Stimulated activated CD8-positive, alpha-beta memory T cell treated with anti-CD3 and anti-CD28 coated beads, Interleukin-4, amount 100 ng/mL, for 4 hours (primary cell): Measurements from ENCODE around the gene FAM161A.
A peak's percentile ranks its signal among the peaks of the same experiment; 100 is the strongest.
"Not testable (repeated sequence)": the region's sequence is repeated elsewhere in the genome, so short reads cannot be mapped to it uniquely, and the experiment has no call there.

ENCODE experiments used
- DNase-seq, 2 donors: peaks; one replicate each; pipeline ENCODE4 v3.0.0-alpha.2; 2020; ENCODE audit warnings: low read depth in 2 of 2, low spot score in 1 of 2

FAM161A gene, protein sequence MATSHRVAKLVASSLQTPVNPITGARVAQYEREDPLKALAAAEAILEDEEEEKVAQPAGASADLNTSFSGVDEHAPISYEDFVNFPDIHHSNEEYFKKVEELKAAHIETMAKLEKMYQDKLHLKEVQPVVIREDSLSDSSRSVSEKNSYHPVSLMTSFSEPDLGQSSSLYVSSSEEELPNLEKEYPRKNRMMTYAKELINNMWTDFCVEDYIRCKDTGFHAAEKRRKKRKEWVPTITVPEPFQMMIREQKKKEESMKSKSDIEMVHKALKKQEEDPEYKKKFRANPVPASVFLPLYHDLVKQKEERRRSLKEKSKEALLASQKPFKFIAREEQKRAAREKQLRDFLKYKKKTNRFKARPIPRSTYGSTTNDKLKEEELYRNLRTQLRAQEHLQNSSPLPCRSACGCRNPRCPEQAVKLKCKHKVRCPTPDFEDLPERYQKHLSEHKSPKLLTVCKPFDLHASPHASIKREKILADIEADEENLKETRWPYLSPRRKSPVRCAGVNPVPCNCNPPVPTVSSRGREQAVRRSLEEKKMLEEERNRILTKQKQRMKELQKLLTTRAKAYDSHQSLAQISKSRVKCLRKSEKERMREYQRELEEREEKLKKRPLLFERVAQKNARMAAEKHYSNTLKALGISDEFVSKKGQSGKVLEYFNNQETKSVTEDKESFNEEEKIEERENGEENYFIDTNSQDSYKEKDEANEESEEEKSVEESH

DNA sequence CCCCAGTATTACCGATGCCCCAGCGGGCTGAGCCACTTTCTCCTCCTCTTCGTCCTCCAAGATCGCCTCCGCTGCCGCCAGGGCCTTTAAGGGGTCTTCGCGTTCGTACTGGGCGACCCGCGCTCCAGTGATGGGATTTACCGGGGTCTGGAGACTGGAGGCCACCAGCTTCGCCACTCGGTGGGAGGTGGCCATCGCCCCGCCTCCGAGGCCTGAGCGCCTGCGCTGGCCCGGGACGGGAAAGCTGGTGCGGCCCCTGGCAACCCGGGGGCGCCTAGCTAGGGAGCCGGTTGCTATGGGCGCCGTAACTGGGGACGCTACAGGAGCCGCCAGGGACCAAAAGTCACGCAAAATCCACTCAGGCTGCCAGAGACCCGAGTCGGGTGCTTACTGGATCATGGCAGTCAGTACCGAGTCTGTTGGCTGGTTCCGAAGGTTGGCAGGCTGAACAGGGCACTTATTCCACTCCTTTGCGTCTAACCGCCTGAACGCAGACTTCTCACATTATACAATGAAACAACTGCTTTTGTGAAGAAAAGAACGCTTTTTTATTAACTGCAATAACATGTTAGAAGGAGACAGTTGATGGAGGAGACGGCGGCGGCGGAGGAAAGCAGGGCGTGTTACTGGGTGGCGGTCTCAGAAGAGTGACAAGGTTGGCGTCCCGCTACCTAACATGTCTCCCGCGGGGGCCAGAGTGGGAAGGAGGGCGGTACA, at the start of gene FAM161A:
Gene FAM161A (minus strand): TSS at position 214 of the 717 bp plus-strand sequence. CDS start 19 bp downstream, at position 195.
- peak; percentile 38 to 54 for DNase-seq

DNA sequence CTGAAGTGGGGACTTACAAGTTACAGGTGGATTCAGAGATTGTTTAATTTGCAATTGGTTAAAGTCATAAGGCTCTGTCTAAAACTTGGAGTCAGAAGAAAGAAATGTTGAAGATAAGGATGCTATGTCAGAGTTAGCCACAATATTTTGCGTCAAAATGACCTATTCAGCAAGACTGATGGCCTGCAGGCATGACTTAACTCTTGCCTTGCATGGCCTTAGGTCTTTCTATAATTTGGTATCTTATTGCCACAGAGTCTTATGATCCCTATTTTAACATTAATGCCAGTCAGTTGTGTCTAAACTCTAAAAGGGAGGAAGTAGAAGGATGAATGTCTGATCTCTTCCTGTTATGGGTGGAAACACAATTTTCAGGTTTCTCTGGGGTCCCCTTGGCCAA, 46.4 kb upstream of the FAM161A start:
- DNase-seq: no peak

DNA sequence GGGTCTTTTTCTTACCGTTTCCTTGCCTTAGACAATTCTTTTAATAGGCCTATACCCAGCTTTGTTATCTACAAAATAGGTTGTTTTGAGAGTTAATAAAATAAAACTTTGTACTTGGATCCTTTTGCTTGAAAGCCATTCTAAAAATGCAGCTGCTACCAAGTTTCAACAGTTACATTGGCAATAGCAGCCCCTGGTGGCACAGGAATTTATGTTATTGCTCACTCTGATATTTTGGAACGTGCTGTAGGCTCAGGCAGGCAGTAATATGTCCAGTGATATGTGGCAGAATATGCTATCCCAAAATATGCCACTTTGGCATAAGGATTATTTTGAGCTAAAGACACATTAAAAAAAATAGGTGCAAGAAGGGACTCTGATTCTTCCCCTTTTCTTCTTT, 45.0 kb upstream of the FAM161A start:
- DNase-seq: no peak

DNA sequence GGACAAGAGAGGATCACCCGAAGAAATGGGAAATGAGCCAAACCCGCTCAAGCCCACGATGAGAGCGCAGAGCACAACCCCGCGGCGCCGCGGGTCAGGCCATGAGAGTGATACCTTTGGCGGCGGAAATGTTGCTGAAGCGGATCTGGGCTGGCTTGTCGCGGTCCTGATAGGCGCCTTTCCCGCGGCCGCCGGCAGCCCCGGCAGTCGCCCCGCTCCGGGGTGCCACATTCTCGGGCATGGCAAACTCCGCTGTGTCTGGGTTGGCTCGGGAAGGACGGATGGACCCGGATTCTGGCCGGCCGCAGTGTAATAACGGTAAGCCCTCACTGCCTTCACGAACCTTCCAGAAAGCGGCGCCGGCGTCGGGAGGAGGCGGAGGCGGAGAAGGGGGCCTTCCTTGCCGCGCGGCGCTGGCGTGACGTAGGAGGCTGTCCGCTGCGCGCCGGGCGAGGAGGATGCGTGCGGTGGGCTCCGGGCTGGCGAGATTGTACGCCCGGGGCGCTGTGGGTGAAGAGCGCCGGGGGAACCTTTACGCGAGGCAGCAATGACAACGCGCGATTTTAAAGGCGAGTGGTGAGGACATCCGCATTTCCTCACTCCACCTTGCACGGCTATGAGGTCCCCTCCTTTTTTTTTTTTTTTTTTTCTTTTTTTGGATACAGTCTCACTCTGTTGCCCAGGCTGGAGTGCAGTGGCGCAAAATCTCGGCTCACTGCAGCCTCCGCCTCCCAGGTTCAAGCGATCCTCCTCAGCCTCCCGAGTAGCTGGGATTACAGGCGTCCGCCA, 34.6 kb upstream of the FAM161A start, which contains the start of gene CCT4:
Gene CCT4 (minus strand): TSS at position 390 of the 789 bp plus-strand sequence. CDS start 149 bp downstream, at position 241.
- peak; percentile 74 to 77 for DNase-seq

DNA sequence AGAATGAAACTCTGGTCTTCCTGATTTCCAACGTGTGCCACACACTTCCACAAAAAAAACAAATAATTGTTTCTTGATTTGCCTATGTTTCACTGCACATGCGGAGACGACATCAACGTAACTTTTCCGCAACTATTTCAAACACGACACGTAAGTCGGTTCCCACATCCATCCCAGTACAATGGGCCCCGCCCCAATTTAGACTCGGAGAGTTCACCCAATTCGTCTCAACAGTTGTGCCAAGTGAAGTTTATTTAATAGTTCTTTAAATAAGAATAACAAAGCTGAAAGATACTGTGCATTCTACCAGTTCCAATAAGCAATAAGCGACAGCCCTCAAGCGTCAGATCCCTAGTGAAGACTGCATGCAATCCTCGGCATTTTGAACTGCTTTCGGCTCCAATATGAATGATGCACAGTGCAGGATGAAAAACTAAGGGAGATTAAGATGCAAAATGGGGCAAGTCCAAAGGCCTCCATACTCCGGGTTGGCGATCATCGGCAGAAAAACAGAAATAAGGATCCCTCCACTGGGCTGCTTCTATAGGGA, 33.9 kb upstream of the FAM161A start:
- DNase-seq: peak in 1 of 2 donors; percentile 11

DNA sequence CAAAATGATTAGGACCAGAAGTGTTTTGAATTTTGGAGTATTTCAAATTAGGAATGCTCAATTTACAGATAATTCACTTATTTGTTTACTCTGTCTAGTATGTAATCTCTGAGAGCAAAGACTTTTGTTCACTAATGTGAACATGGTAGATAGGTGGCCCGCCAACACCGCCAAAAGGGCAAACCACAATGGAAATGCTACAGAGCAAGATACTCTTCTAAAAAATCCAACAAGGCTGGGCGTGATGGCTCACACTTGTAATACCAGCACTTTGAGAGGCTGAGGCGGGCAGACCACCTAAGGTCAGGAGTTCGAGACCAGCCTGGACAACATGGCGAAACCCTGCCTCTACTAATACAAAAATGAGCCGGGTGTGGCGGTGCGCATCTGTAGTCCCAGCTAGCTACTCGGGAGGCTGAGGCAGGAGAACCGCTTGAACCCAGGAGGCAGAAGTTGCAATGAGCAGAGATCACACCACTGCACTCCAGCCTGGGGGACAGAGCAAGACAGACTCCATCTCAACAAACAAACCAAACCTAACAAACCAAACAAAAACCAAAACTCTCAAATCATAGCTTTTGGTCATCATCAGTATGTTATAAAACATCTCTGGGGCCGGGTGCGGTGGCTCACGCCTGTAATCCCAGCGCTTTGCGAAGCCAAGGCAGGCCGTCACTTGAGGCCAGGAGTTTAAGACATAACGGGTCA, 32.2 kb upstream of the FAM161A start:
- DNase-seq: no peak

DNA sequence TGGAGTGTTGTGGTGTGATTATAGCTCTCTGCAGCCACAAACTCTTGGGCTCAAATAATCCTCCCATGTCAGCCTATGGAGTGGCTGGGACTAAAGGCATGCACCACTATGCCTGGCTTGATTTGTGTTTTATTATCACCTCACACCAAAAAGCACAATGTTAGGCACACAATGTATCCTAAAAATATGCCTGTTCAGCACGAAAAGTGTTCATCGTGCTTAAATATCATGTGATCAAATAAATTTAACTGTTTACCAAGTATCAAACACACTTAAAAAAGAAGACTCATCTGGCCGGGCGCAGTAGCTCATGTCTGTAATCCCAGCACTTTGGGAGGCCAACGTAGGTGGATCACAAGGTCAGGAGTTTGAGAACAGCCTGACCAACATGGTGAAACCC, 29.0 kb upstream of the FAM161A start:
- no peak for DNase-seq

DNA sequence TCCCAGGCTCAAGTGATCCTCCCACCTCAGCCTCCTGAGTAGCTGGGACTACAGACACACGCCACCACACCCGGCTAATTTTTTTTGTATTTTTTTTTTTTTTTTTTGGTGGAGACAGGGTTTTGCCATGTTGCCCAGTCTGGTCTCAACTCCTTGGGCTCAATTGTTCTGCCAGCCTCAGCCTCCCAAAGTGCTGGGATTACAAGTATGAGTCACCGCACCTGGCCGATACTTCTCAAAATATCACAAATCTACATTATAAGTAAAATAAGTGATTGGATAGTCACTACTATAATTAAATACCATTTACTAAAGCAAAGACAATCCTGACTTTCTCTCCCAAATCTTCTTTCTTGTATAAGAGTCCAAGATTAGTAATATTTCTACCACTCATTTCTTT, 25.5 kb upstream of the FAM161A start:
- DNase-seq: not testable (repeated sequence)

DNA sequence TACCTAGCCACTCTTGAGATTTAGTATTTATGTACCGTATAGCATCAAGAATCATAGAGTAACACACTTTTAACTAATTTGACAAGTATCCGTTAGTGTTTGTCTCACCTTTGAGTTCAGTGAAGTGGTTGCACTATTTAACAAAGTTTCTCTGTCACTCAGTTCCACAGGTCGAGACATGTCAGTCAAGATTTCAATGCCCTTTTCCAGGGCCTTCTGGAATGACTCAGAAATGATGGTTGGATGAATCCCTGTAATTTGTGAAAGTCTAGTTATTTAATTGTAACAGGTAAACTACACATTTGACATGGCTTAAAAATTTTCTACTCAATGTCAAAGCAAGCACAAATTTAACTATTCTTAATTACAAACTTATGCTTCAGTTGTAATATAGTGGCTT, 24.9 kb upstream of the FAM161A start:
- no peak for DNase-seq

DNA sequence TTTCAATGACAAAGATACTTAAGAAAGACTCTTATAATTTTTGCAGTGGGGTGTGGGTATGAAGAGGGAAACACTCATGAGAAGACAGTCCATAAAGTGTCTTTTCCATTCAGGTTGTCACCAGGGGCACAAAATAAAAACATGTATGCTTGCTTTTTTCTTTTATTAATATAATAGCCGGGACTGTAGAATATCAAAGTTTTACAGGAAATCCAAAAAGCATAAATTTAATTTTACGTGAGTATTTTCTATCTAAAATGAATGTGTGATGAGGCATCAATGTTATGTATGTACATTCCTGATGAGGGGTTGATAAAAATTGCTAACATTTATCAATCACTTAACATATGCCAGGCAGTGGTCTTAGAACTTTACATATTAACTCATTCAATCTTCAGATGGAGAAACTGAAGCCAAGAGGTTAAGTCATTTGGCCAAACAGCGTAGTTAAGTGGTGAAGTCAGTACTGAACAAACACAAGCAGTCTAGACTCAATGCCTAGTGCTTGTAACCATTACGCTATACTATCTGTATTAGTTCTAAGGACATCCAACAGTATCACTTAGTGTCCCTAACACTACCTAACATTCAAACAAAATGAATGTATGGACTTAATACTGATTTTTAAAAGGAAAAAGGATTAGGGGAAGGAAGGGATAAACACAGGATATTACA, 23.8 kb upstream of the FAM161A start:
- no peak for DNase-seq

DNA sequence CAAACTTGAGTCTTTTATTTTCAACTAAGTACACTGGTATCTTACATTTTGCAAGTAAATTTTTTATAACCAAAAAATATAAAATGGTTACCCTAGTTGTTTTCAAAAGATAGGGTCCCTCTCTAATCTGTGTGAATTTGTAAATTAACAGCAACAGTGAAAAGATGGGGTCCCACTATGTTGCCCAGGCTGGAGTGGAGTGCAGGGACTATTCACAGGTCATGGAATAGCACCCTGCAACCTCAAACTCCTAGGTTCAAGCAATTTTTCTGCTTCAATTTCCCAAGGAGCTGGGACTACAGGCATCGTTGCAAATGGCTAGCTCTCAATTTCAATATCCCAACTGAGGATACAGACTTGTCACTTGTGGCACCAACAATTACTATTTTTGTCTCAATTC, 22.5 kb upstream of the FAM161A start:
- no peak for DNase-seq

DNA sequence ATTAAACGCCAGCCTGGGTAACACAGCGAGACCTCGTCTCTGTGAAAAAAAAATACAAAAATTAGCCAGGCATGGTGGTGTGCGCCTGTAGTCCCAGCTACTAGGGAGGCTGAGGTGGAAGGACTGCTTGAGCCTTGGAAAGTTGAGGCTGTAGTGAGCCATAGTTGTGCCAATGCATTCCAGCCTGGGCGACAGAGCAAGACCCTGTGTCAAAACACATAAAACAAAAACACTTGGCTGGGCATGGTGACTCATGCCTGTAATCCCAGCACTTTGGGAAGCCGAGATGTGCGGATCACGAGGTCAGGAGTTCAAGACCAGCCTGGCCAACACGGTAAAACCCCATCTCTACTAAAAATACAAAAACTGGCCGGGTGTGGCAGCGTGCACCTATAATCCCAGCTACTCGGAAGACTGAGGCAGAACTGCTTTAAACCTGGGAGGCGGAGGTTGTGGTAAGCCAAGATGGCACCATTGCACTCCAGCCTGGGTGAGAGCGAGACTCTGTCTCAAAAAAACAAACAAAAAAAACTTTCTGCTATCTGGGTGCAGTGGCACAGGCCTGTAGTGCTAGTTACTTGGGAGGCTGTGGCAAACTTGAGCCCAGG, 12.7 kb upstream of the FAM161A start:
- DNase-seq: not testable (repeated sequence)

DNA sequence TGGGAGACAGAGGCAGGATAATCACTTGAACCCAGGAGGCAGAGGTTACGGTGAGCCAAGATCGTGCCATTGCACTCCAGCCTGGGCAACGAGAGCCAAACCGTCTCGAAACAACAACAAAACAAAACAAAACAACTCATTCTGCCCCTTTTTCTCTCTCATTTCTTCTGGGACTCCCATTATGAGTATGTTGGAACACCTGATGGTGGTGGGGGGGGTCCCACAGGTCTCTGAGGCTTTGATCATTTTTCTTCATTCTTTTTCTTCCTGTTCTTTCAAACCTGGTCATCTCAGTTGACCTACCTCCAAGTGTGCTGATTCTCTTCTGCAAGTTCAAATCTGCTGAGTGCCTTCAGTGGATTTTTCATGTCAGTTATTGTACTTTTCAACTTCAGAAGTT, 8.2 kb upstream of the FAM161A start:
- no peak for DNase-seq

DNA sequence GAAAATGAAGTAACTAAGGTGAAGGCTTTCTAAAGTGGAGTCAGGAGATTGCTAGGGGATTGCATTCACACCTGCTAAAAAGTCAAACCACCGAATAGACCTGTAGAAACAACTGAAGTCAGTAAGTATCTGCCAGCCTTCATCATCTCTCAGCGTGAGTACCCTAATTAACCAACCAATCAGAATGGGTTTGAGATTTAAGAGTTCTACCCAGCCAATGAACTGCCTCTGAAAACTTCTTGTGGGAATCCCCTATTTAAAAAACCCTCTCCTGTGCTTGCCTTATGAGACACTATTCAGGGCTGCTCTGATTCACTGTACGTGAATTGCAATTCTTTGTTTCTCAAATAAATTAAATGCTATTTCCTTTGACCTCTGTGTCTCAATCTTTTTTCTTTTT, 3.4 kb upstream of the FAM161A start:
- no peak for DNase-seq

DNA sequence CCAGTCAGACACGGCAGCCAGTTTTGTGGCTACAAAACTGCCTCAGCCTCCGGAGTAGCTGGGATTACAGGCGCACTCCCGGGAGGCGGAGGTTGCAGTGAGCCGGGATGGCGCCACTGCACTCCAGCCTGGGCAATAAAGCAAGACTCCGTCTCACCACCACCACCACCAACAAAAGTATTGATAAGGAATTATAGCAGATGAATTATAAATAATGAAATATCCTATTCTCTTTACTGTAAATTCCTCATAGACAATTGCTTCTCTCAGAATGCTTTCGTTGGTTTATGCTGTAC, 1.4 kb upstream of the FAM161A start:
- no peak for DNase-seq

DNA sequence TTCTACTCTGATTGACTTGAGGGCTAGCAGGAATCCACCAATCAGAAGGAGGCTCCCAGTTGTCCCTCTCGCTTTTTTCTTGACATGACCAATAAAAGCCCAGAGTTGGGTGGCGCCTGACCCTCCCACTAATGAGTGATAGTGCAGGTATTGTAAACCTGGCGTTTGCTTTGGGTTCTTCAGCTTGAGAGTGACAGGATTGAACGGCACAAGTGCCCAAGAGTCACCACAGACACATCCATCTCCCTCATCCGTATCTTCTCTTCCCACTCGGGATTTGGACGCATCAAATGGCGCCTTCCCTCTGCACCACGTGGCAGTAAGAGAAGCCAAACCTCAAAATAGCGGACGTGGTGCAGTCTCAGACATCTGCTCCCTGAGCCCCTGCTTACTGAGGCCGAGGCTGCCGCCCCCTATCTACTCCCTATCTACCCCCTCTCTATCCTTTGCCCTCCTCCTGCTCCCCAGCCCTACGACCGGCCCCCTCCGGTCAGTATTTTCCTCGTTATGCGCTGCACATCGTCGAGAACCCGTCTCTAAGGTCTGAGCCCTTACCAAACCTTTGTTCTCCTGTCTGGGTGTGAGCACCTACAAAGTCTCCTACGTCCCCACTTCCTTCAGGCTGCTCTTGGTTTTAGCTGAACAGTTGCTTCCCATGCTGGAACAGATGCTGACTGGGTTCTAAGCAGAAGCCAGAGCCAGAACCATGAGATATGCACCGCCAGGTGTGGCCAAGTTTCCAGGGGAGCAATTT, 881 bp upstream of the FAM161A start:
- DNase-seq: peak; percentile 71 to 78

DNA sequence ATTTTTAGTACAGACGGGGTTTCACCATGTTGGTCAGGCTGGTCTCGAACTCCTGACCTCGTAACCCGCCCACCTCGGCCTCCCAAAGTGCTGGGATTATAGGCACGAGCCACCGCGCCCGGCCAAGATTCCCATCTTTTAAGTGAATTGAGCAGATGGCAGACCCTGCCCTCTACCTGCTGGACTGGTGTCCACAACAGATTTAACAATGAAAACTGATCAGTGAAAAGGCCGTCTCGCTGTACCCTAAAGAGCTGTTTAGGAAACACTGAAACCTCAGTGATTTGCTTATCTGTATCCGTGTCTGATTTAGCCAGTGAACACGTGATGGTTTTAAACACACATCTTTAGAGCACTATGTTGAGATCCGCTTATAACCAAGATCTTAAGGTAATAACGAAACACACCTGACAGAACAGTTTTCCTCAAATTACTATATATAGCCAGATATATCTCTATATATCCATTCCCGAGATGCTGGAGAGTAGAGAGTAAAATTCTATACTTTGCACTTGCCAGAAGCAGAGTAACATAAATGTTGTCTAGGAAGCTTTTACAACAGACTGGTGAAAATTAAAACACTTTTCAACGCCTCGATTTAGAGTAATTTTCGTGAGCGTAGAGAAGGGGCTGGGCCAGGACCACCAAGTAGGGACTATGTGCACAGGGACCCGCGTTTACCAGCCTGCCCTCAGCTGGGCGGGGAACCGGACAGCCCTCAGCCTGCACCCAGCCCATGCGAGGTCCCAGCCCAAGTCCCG, 594 bp downstream of the FAM161A start:
- peak in 1 of 2 donors; percentile 18 for DNase-seq

DNA sequence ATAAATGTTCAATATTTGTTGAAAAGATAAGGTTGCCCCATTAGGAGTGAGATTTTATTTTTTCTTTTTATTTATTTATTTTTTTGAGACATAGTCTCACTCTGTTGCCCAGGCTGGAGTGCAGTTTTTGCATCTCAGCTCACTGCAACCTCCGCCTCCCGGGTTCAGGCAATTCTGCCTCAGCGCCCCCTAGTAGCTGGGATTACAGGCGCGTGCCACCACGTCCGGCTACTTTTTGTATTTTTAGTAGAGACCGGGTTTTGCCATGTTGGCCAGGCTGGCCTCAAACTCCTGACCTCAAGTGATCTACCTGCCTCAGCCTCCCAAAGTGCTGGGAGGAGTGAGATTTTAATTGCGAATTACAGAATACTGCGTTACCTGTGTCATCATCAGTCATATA, 2.6 kb downstream of the FAM161A start:
- DNase-seq: not testable (repeated sequence)
